ENCODE data around the gene TAF1A.

DNA sequence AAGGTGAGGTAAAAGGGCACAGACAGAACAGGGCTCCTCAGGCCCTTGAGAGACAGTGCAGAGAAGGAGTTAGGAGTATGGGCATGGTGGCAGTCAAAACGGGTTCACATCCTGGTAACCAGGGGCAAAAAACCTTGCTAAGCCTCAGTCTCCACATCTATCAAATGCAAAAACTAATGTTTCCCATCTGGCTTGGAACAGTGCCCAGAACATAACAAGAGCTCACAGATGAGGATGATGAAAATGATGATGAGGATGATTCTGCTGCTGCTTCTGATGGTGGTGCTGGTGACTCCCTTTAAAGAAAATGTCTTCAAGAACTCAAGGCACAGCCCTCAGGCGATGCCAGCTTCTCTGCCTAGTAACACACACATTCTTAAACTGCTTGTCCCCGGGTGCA, 65.9 kb downstream of the TAF1A start:
- TF ChIP-seq CTCF (IDR thresholded peaks at IDR 0.05) (no peak), POLR2A (IDR thresholded peaks at IDR 0.05) (no peak)

All from uterus (tissue), 2 donors.